HL-60/S4 (cell line): ENCODE results near the gene NUTM2D.
"Not testable (repeated sequence)": the region's sequence is repeated elsewhere in the genome, so short reads cannot be mapped to it uniquely, and the experiment has no call there.

Experiments
- in situ Hi-C: fragments of 300-500 bp; cut with MboI; formaldehyde crosslinking; loops from 2 replicates; pipeline ENCODE4 v1.14.3; 2022; ENCODE audit warnings: low sequenced_read_pairs

Gene NUTM2D, protein sequence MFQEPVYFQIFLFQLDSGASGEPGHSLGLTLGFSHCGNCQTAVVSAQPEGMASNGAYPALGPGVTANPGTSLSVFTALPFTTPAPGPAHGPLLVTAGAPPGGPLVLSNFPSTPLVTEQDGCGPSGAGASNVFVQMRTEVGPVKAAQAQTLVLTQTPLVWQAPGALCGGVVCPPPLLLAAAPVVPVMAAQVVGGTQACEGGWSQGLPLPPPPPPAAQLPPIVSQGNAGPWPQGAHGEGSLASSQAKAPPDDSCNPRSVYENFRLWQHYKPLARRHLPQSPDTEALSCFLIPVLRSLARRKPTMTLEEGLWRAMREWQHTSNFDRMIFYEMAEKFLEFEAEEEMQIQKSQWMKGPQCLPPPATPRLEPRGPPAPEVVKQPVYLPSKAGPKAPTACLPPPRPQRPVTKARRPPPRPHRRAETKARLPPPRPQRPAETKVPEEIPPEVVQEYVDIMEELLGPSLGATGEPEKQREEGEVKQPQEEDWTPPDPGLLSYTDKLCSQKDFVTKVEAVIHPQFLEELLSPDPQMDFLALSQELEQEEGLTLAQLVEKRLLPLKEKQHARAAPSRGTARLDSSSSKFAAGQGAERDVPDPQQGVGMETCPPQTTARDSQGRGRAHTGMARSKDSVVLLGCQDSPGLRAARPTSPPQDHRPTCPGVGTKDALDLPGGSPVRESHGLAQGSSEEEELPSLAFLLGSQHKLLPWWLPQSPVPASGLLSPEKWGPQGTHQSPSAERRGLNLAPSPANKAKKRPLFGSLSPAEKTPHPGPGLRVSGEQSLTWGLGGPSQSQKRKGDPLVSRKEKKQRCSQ

DNA sequence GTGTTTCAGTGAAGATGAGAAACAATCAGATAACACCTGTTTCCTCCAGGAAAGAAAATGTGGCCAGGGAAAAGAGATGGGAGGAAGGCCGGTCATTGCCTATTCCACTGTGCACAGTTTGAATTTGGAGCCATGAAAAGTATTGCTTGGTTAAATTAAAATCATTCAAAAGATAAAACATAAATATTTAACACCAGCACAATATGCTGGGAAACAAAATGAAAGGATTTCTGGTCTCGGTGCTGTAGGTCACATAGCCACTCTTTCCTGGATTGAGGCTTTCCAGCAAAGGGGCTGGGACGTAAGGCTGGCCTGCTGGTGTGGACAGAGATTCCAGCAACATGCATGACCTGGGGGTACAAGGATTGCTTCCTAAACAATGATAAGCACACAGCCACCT, at the start of gene NUTM2D:
NUTM2D (plus strand) TSS at position 301 of the 400 bp plus-strand sequence. CDS start 522 bp downstream, outside the sequence.
- in situ Hi-C loops = not testable (repeated sequence)

DNA sequence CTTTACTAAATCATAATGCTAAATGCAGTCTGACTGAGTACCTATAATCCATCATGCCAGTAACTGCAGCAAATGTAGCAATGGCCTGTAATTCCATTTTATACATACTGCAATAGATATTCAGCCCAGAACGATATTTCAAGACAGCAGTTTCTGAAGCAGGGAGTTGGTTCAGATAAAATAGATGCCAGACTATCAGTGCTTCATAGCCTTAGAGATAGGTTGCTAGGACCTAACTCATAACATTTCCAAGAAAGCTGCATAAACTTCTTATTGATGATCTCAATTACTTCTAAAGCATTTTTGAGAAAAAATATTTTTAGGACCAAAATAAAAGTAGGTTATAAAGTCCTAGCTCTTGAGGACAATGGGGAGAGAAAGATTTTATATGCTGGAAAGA, 48.8 kb upstream of the NUTM2D start:
- in situ Hi-C loops = not testable (repeated sequence)

DNA sequence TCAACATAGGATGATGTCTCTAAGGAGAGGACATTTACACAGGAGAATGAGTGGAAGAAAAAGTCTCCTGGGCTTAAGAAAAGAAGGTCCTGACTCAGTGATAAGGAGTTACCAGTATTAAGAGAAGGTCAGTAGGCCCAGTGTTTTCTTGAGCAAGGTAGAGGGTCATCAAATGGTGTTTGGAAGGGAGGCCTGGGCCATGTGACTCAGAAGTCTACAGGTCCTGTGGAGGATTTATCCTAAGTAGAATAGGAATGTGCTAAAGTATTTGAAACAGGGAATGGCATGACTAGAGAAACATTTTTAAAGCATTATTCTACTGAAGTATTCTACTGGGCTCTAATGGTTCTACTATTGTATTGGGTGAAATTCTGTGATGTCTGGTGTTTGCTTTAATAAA, 47.9 kb upstream of the NUTM2D start:
- in situ Hi-C loops = not testable (repeated sequence)

DNA sequence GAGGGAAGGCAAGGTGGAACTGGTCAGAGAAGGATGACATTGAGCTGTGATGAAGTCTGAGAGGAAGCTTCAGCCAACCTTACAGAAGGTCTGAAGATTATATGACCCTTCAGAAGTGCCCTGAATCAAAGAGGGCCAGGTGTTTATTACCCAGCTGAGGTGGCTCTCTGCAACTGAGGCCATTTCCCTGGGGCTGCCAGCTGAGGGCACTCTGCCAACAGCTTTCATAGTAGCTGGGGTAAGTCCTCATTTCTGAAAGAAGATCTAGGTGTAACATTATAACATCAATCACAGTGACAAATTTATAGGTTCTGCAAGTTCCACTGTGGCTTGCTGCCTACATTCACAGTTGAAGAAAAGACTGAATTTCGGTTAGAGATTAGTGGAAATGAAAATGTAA, 46.0 kb upstream of the NUTM2D start:
- in situ Hi-C loops = not testable (repeated sequence)

DNA sequence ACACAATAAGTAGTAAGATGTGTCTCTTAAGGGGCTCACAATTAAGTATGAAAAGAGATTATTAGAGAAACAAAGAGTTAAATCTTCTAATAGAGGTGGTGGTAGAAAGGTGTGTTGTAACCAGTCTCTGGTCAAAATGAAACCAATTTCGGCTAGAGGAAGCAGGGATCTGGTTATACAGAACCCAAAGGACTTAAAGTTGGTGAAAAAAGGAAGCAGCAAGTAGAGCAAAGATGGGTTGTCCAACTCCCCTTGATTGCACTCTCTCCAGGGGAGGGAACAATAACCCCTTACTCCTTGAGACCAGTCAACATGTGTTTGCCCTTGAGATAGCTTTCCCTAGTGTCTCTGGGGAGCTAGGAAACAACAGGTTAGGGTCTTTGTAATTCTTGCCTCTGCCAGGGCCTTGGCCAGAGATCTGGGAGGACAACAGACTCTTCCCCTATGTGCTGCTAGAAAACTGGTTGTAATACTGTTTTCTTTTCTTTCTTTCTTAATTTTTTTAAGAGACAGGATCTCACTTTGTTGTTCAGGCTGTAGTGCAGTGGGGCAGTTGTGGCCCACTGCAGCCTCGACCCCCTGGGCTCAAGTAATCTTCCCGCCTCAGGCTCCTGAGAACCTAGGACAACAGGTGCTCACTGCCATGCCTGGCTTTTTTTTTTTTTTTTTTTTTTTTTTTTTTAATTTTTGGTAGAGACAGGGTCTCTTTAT, 43.7 kb upstream of the NUTM2D start:
- in situ Hi-C loops = not testable (repeated sequence)

DNA sequence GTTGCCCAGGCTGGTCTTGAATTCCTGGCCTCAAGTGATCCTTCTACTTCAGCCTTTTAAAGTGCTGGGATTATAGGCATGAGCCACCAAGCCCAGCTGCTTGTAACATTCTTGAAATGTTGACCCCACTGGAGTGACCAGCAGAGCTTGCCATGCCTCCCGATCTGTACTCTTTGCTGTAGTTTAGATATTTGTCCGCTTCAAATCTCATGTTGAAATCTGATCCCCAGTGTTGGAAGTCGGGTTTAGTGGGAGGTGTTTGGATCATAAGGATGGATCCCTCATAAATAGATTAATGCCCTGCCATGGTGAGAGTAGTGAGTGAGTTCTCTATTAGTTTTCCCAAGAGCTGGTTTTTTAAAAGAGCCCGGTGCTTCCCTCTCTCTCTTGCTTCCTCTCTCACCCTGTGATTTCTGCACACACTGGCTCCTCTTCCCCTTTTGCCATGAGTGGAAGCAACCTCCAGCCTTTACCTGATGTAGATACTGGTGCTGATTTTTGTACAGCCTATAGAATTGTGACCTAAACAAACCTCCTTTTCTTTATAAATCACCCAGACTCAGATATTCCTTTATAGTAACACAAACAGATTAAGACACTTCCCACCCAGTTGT, 43.1 kb upstream of the NUTM2D start:
- in situ Hi-C loops = not testable (repeated sequence)

DNA sequence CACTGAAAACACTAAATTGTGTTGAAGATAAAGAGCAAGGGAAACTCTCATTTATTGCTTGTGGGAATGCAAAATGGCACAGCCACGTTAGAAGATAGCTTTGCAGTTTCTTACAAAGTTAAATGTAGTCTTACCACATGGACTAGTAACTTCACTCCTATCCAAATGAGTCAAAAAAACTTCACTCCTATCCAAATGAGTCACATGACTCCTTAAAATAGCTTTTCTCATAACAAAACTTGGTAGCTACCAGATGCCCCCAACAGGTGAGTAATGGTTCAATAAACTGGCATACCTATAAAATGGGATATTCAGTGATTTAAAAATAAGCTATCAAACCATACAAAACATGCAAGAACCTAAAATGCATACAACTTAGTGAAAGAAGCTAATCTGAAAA, 36.0 kb upstream of the NUTM2D start:
- in situ Hi-C loops = not testable (repeated sequence)

DNA sequence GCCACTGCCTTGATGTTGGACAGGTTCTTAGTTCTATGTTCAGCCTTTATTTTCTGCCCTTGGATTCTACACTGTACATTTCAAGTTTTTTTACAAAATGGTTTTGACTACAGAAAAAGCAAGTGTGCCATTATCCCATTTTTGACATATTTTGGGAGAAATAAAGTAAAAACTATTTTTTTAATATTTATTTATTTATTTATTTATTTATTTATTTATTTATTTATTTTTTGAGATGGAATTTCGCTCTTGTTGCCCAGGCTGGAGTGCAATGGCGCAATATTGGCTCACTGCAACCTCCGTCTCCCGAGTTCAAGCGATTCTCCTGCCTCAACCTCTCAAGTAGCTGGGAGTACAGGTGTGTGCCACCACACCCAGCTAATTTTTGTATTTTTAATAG, 33.0 kb upstream of the NUTM2D start:
- in situ Hi-C loops = not testable (repeated sequence)

DNA sequence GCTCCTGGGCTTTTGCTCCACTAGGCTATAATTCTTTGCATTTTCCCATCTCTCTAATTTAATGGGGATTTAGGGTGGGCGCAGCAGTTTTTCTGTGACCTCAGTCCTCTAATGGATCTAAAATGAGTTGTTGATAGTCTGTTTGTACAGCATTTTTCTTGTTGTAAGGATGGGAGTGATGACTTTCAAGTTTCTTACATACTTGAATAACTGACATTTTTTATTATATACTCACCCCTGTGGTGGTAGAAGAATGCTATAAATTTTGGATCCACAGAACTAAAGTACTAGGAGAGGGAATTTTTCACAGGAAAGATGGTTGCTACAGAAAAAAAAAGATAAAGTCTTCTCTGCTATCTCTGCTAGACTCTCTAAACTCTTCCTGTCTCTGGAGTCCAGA, 29.6 kb upstream of the NUTM2D start:
- in situ Hi-C loops = not testable (repeated sequence)

DNA sequence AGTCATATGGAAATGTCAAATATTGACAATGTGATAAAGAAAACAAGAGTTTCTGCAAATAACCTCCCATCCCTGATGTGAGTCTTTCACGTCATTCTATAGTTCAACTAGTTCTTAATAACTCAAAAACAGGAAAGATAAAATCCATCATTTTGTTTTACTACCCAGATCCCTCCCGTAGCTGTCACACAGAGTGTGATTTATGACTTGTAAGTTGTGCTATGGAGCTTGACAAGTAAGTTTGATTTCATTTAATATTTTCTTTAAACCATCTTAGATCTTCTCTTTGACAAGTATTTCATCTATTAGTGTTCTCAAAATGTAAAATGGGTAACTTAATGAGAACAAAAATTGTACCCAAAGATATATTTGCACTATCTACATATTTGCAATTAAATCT, 28.4 kb upstream of the NUTM2D start:
- in situ Hi-C loops = not testable (repeated sequence)

DNA sequence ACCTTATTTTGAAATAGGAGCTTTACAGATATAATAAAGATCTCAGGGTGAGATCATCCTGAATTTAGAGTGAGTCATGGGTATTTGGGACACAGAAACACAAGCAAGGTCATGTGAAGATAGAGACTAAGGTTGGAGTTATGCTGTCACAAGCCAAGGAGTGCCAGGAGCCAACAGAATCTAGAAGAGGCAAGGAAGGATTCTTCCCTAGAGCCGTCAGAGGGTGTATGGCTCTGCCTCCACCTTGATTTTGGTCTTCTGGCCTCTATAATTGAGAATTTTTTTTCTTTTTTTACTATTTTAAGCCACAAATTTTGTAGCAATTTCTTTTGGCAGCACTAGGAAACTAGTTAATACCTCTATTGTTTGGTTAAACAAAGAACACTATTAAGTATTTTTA, 24.9 kb upstream of the NUTM2D start:
- in situ Hi-C loops = not testable (repeated sequence)

DNA sequence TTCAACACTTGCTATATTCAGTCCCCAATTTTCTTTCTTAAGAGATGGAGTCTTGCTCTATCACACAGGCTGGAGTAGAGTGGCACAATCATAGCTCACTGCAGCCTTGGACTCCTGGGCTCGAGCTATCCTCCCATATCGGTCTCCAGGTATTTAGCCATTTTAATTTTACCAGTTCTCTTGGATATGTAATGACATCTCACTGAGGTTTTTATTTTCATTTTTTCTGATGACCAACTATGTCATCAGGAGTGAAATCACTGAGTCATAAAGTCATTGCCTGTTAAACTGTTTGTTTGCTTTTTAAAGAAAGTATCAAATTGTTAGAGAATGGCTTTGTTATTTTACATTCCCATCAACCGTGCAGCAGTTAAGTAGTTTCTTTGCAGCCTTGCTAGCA, 17.1 kb upstream of the NUTM2D start:
- in situ Hi-C loops = not testable (repeated sequence)

DNA sequence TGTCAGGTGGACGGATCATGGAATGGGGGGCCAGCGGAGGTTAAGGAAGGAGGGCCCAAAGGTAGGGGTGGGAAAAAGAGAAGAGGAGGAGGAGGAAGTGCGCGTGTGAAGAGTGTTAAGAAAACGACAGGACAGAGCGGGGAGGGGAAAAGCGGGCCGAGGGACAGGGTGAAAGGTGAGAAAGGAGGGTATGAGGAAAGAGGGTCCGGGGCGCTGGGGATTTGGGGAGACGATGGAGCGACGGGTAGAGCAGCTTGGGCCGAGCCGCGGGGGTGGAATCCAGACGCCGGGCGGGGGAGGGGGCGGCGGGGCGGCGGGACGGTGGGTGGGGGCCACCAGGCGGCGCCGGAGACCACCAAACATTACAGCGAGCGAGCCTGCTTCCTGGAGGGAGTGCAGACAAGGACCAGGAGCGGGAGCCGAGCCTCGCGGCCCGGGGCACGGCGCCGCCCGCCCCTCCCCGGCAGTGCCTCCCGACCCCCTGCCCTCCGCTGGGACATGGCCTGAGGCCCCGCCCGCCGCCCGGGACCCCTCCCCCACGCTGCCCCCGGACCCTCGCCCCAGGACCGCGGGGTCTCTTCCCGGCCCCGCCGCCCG, 15.9 kb upstream of the NUTM2D start:
- in situ Hi-C loops = not testable (repeated sequence)

DNA sequence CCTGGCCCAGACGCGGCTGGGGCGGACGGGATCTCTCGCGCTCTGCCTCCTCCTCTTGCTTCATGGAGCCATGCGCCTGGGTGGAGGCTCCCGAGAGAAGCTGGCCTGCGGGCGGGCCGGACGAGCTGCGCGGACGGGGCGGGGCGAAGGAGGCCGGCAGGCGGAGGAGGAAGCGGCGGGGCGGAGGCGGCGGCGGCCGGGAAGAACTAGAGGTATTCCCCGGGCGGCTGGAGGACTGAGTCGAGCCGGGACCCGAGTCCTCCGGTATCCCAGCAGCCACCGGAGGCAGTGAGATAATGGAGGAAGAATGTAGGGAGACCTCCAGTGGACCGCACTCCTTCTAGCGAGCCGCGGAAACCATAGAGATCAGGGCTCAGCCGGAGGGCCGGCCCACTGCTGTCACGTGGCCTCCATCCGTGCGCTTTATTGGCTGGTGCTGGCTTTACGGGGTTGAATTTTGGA, 15.3 kb upstream of the NUTM2D start:
- in situ Hi-C loops = not testable (repeated sequence)

DNA sequence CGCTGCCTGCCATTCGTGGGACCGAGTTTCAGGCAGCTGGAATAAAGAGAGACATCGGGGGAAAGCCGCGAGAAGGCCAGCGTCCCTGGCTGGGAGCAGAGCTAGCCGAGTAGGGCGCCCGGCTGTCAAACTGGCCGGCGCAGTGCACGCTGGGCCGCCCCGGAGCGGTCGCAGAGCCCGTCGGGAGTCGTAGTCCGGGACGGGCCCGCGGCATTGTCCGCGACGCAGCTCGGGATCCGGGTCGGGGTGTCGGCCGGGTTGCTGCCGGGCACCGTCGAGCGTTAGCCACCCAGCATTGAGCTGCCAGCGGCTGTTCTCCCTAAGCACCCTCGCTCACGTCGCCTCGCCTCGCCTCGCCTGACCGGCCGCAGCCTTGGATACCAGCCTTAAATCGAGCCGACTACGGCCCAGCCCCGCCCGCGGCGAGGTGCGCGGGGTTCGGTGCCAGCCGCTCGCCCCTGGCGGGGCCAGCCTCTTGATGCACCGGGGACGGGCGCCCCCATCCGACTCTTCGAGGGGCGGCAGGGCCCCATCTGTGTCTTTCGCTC, 14.8 kb upstream of the NUTM2D start:
- in situ Hi-C loops = not testable (repeated sequence)

DNA sequence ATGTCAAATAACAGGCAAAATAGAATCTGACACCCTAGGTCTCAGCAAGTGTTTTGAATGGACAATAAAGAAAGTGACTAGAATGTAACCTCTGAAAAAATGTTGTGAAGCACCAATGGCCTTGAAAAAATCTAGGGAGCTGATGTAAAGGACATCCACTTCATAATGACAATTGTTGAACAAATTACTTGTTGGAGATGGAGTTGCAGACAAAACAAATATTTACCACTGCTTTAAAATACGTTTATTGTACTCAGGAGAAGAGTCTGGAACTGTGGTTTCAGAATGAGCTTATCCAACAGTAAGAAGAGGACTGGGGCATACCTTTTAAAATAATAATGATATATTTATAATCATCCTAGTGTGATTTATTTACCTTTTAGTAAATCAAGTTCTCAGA, 11.8 kb upstream of the NUTM2D start:
- in situ Hi-C loops = not testable (repeated sequence)

DNA sequence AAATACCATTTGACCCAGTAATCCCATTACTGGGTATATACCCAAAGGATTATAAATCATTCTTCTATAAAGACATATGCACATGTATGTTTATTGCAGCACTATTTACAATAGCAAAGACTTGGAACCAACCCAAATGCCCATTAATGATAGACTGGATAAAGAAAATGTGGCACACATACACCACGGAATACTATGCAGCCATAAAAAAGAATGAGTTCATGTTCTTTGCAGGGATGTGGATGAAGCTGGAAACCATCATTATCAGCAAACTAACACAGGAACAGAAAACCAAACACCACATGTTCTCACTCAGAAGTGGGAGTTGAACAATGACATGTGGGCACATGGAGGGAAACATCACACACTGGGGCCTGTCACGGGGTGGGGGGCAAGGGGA, 7.4 kb upstream of the NUTM2D start:
- in situ Hi-C loops = not testable (repeated sequence)

DNA sequence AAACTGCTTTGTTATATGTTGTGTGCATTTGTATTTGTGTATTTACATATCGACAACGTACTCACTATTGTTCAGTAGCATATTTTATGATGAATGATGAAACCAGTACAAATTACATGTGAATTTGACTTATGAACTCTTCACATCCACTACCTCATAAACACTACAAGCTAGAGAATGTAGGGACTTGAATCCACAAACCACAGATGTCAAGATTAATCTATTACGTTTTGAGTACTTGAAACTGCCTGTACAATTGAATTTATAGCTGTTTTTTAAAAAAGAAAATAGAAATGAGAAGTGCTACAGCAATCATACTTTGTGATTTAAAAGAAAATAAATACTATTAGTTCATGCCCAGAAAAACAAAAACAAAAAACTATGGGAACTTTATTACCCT, 4.7 kb upstream of the NUTM2D start:
- in situ Hi-C loops = not testable (repeated sequence)

DNA sequence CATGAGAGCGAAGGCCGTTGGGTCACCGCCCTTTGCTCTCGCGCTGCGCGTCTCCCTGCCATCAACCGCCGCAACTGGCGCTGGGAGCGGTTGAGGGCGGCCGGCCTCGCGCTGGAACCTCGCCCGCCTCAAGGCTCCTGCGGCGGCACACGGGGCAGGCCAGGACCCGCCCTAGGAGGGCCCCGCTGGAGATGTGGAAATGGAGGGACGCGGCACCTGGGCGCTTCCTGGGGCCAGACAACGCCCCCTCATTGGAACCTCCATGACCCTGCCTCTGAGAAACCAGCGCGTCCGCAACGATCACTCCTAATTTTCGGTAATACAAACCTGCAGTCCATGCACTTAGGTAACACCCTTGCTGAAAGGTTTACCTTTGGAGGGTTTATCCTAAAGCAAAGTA, 2.4 kb upstream of the NUTM2D start:
- in situ Hi-C loops = not testable (repeated sequence)

DNA sequence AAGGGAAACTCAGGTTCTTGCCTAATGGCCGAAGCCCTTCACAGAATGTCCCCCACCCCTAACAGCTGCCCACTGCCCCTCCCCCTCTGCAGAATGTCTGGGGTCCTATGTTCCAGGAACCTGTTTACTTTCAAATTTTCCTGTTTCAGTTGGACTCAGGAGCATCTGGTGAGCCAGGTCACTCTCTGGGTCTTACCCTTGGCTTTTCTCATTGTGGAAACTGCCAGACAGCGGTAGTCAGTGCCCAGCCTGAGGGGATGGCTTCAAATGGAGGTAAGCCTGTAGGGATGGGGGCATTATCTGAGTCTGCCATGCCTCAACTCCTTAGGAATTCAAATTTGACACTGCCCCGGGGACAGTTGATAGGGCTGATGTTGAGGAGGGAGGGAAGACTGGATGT, 615 bp downstream of the NUTM2D start:
- in situ Hi-C loops = not testable (repeated sequence)
